Adrenal gland (tissue), 5 donors: ENCODE measurements around the gene PKDREJ.

ENCODE experiments used
- CTCF ChIP-seq, 6 experiments: fragments of 450-650 bp in 4 of 6; fragments of 200-600 bp in 2 of 6; sonication (generic) in 1 of 6; IDR thresholded peaks; 1 replicate in 5 of 6; 2 replicates in 1 of 6; pipeline versions ENCODE4 v1.5.1 to v1.8.0; 2016 to 2021; ENCODE audit warnings: antibody characterized with exemption in 6 of 6, mild to moderate bottlenecking in 2 of 6, moderate library complexity in 1 of 6
- POLR2A ChIP-seq, 2 donors: fragments of 450-650 bp; IDR thresholded peaks; one replicate each; pipeline ENCODE4 v1.6.1; 2017; ENCODE audit warnings: antibody characterized with exemption in 2 of 2, mild to moderate bottlenecking in 2 of 2, moderate library complexity in 1 of 2
- donor health status: DM: no; HTN: no; CAD: no.

- TF ChIP-seq POLR2A (IDR thresholded peaks at IDR 0.05) (no peak), CTCF (IDR thresholded peaks at IDR 0.05) (no peak)
Measured at GRCh38 chr22:46229701-46230100, 33.4 kb downstream of the PKDREJ start.
